Measurements from ENCODE around the gene RFNG.

DNA sequence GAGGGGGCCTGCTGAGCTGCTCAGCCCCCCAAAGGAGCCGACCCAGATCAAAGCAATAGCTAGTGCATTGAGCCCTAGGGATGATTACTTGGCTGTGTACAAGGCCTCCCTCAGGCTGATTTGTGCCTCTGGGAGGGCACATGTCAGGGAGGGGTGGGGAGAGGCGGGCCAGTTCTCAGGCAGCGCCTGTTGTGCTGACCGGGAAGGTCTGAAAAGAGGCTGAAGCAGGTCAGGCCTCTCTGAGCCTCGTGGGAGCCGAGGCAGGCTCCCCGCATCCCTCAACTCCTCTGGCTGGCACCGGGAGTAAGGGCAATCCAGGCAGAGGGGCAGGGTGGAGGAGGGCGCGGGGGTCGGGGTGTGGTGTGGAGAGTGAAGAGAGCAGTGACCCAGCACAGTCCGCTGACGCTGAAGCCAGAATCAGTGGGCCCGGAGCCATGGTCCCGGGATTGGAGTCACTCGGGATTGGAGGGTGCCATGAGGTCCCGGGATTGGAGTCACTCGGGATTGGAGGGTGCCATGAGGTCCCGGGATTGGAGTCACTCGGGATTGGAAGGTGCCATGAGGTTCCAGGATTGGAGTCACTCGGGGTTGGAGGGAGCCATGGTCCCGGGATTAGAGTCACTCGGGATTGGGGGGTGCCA is 17.1 kb downstream of the RFNG start:
- TF ChIP-seq, protein P1, sequence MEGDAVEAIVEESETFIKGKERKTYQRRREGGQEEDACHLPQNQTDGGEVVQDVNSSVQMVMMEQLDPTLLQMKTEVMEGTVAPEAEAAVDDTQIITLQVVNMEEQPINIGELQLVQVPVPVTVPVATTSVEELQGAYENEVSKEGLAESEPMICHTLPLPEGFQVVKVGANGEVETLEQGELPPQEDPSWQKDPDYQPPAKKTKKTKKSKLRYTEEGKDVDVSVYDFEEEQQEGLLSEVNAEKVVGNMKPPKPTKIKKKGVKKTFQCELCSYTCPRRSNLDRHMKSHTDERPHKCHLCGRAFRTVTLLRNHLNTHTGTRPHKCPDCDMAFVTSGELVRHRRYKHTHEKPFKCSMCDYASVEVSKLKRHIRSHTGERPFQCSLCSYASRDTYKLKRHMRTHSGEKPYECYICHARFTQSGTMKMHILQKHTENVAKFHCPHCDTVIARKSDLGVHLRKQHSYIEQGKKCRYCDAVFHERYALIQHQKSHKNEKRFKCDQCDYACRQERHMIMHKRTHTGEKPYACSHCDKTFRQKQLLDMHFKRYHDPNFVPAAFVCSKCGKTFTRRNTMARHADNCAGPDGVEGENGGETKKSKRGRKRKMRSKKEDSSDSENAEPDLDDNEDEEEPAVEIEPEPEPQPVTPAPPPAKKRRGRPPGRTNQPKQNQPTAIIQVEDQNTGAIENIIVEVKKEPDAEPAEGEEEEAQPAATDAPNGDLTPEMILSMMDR (IDR thresholded peaks at IDR 0.05): no peak
- TF ChIP-seq POLR2A (IDR thresholded peaks at IDR 0.05): no peak
